Stimulated activated CD8-positive, alpha-beta memory T cell treated with anti-CD3 and anti-CD28 coated beads, Interleukin-12 subunit alpha, Interleukin-12 subunit beta, amount 100 ng/mL, for 24 hours (primary cell): ENCODE results near the gene KRTAP10-10.
"Not testable (repeated sequence)": the region's sequence is repeated elsewhere in the genome, so short reads cannot be mapped to it uniquely, and the experiment has no call there.

Source experiments
- DNase-seq: peaks from one replicate; pipeline ENCODE4 v3.0.0-alpha.2; 2020; ENCODE audit errors: extremely low read depth

KRTAP10-10 gene

GRCh38 chr21:44650265-44650972 is 13.3 kb downstream of the KRTAP10-10 start:
- no peak for DNase-seq

- no peak for DNase-seq
These were observed 14.0 kb downstream of the KRTAP10-10 start for GRCh38 chr21:44650973-44651675.

- DNase-seq = no peak
These were observed 16.0 kb downstream of the KRTAP10-10 start for GRCh38 chr21:44653123-44653522.

GRCh38 chr21:44653656-44654575 is 16.8 kb downstream of the KRTAP10-10 start:
- DNase-seq = no peak

- DNase-seq = no peak
These were observed 17.5 kb downstream of the KRTAP10-10 start, which contains the start of gene KRTAP12-4 for GRCh38 chr21:44654576-44655175. Gene KRTAP12-4 (minus strand): TSS chr21:44654659. CDS start chr21:44654614, 45 bp downstream.

DNA sequence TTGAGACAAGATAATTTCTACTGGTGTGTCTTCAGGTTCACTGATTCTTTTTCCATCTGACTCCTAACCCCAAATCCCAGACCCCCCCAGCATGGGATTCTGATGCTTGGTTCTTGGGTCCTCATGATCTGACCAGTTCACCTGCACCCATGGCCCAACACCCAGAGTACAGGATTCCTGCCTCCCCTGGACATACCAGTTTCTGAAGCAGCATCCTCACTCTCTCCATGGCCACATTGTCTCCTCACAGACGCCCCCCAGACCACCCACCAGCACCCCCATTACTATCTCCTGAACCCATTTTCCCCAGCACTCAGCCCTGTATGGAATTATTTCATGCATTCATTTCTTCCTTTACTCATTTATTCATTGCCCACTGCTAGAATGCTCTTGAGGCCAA is 19.7 kb downstream of the KRTAP10-10 start:
- DNase-seq = no peak

GRCh38 chr21:44657635-44658540 is 20.7 kb downstream of the KRTAP10-10 start, which contains the start of gene KRTAP12-3:
Gene KRTAP12-3 (plus strand): TSS chr21:44657932. CDS start chr21:44657980, 48 bp downstream.
- DNase-seq = no peak

DNA sequence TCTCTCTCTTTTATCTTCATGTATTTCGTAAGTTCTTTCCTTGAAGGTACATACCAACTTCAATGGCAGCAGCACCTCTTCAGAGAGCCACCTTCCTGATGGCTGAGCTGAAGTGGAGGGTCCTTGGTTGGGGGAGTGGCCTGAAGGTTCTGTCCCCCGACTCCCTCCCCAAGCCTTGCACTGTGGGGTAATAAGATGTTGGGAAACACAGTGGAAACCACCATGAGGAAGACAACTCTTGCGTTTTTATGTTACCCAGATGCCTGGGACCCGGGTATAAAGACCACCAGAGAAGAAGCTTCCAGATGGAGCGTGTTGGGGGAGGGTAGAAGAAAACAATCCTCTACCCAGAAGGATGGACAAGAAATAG is 21.4 kb downstream of the KRTAP10-10 start:
- DNase-seq = no peak

DNA sequence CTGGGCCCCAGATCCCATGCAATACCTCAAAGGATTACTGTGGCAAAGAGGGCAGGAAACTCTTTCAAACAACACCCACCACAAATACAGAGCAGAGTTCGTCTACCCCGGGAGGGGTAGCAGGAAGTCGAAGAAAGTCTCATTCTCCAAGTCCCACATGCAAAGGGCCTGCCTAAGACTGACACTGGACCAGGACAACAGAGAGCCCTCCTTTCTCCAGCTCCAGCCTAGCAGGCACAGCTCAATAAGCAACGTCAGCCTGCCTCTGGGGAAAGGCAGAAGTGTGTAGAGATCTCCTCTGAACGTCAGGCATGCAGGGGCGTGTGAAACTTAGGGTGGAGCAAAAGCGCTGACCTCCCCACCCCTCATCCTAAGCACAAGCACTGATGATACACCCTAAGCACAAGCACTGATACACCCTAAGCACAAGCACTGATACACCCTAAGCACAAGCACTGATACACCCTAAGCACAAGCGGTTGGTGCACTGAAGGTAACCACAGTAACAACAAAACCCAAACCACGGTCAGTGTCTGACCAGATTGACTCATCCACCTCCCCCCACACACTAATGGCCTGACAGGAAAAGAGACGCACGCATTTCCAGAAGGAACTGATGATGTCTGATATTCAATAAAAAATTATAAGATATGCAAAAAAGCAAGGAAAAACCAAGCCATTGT is 21.9 kb downstream of the KRTAP10-10 start:
- DNase-seq = no peak

DNA sequence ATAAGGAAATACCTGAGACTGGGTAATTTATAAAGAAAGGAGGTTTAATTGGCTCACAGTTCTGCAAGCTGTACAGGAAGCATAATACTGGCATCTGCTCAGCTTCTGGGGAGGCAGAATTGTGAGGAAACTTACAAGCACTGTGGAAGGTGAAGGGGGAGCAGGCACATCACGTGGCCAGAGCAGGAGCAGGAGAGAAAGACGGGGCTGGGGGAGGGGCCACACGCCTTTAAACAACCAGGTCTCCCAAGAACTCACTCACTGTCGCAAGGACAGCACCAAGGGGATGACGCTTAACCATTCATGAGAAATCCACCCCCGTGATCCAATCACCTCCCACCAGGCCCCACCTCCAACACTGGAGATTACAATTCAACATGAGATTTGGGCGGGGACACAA is 24.4 kb downstream of the KRTAP10-10 start:
- DNase-seq = not testable (repeated sequence)

- DNase-seq = no peak
These were observed 27.5 kb downstream of the KRTAP10-10 start for GRCh38 chr21:44664691-44665090.

- no peak for DNase-seq
These were observed 29.5 kb downstream of the KRTAP10-10 start, which contains the start of gene KRTAP12-2 for GRCh38 chr21:44666401-44667320. Gene KRTAP12-2 (minus strand): TSS chr21:44666927. CDS start chr21:44666886, 41 bp downstream.

DNA sequence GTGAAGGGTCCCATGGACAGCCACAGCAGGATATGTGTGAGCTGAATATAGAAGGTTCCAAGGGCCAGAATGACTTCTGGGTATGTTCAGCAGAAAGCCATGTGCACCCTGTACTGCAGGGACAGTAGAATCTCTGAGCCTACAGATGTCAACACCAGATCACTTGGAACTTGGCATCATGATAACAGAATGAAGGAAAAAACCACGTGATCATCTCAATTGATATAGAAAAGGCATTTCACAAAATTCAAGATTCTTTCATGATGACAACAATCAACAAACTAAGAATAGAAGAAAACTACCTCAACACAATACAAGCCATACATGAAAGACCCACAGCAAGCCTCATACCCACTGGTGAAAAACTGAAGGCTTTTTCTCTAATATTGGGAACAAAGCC is 30.5 kb downstream of the KRTAP10-10 start:
- DNase-seq = no peak

DNA sequence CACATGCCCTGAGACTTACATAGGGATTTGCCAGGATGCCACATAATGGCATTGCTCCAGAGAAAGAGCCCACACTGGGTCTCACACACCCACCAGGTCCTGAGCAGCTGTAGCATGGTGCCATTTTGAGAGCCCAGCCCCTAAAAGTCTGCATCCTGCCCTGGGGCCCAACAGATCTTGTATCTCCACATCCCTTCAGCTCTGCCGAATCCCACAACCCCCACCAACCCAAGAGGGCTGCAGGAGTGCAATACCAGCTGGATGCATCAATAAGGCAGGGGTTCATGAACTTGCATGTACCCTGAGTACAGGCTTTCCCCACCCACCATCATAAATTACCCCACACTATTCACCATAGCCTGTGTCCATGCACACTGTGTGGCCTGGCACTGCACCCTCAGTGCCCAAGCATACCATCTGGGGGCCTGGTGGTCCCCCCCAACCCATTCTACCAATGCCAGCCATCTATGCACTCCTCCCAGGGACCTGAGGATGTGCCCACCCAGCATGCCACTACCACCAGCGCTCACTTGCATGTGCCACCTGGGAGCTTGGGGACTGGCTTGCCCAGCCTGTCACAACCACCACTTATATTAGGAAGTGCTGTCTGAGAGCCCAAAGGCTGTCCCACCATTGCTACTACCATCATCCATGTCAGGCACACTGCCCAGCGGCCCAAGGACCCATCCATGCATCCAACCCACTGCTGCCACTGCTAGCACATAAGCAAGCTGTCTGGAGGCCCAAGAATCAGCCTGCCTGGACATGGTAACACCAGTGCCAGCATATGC is 33.7 kb downstream of the KRTAP10-10 start:
- DNase-seq = no peak

DNA sequence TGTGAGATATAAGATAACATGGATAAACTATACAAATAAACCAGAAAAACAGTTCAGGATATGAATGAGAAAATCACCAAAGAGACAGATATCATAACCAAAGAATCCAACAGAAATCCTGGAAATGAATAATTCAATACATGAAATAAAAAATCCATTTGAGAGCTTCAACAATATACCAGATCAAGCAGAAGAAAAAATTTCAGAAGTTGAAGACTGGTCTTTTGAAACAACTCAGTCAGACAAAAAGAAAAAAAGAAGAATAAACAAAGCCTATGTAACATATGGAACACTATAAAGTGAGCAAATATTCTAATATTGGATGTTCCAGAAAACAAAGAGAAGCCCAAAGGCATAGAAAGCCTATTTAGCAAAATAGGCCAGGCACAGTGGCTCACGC is 34.8 kb downstream of the KRTAP10-10 start:
- DNase-seq = no peak

DNA sequence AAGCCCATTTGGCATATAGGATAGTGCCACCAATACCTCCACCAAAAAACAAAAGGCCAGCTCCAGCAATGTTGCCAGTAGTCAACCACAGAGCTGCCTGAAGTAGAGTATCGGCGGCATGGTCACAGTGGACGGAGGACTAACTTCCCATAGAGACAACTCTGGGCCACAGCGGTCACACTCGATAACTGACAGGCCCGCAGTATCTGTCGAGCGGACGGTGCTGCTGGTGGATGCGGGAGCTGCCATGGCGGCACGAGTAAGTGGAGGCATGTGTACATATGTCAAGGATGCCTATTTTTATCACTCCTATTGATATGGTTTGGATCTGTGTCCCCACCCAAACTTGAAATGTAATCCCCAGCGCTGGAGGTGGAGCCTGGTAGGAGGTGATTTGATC is 40.7 kb downstream of the KRTAP10-10 start:
- no peak for DNase-seq

- no peak for DNase-seq
These were observed 44.0 kb downstream of the KRTAP10-10 start for GRCh38 chr21:44681152-44681551.
